HepG2 (cell line): ENCODE data around the gene JPH3. TPM values are rescaled to one million over a fixed set of nuclear protein-coding genes. Genes with fewer than 3 reads are reported as not detected.

Source experiments
- ESRRA ChIP-seq: sonication (generic); formaldehyde crosslinking; IDR thresholded peaks from 2 replicates; pipeline ENCODE4 v1.5.1; 2020; ENCODE audit warnings: mild to moderate bottlenecking, low read depth, missing genetic modification reagents
- HNF4A ChIP-seq: sonication (generic); formaldehyde crosslinking; IDR thresholded peaks from 2 replicates; pipeline ENCODE4 v1.4.0; 2020; ENCODE audit warnings: missing genetic modification reagents
- NFYC ChIP-seq: IDR thresholded peaks from 2 replicates; pipeline ENCODE4 v1.6.1; 2016; ENCODE audit warnings: missing genetic modification reagents, missing compliant biosample characterization
- RXRA ChIP-seq: sonication (generic); formaldehyde crosslinking; IDR thresholded peaks from 2 replicates; pipeline ENCODE4 v1.5.1; 2020; ENCODE audit warnings: missing genetic modification reagents
- ZNF350 ChIP-seq: sonication (generic); formaldehyde crosslinking; IDR thresholded peaks from 2 replicates; pipeline ENCODE4 v1.4.0; 2020; ENCODE audit warnings: mild to moderate bottlenecking, low read depth, missing genetic modification reagents, borderline replicate concordance
- ZNF790 ChIP-seq: sonication (generic); formaldehyde crosslinking; IDR thresholded peaks from 2 replicates; pipeline ENCODE4 v1.8.0; 2022; ENCODE audit warnings: missing genetic modification reagents, mild to moderate bottlenecking, borderline replicate concordance
- polyA plus RNA-seq, 8 experiments: library from polyadenylated mRNA; depleted of rRNA in 3 of 8; stranded (reverse) in 7 of 8; unstranded in 1 of 8; fragments of >200 nt; fragmentation: Illumina TruSeq in 4 of 8; extraction: Trizol in 4 of 8; gene quantifications; 2 replicates each; pipeline versions ENCODE4 v1.2.1 to v1.2.3, GENCODE V29; 2011 to 2016; ENCODE audit warnings: low read depth in 4 of 8, missing spikeins in 1 of 8, mixed read lengths in 1 of 8; ENCODE audit not compliant: insufficient read depth in 1 of 8
- total RNA-seq, 5 experiments: library from RNA; depleted of rRNA; stranded (reverse); fragments of >200 nt; fragmentation: Illumina TruSeq; extraction: Trizol; gene quantifications; 2 replicates each; pipeline ENCODE4 v1.2.3, GENCODE V29; 2016; ENCODE audit warnings: low read depth in 1 of 5
- TF ChIP-seq, protein P1 (sequence below): sonication (generic); formaldehyde crosslinking; IDR thresholded peaks from 2 replicates; pipeline ENCODE4 v1.4.0; 2020; ENCODE audit warnings: missing genetic modification reagents, mild to moderate bottlenecking, borderline replicate concordance
- TF ChIP-seq, protein P2 (sequence below): sonication (generic); formaldehyde crosslinking; IDR thresholded peaks from 2 replicates; pipeline ENCODE4 v1.5.1; 2020; ENCODE audit warnings: missing genetic modification reagents, mild to moderate bottlenecking, borderline replicate concordance
- TF ChIP-seq, protein P3 (sequence below): IDR thresholded peaks from 2 replicates; pipeline ENCODE4 v1.6.1; 2018; ENCODE audit warnings: missing genetic modification reagents
- TF ChIP-seq, protein P4 (sequence below): sonication (generic); formaldehyde crosslinking; conservative IDR thresholded peaks from 2 replicates; pipeline ENCODE4 v1.8.0; 2022; ENCODE audit warnings: low read depth, missing genetic modification reagents
- TF ChIP-seq, protein P5 (sequence below): IDR thresholded peaks from 2 replicates; pipeline ENCODE4 v1.6.1; 2012; ENCODE audit warnings: low read depth, low read length, improper control_type of control experiment
- TF ChIP-seq, protein P6 (sequence below): sonication (generic); formaldehyde crosslinking; IDR thresholded peaks from 2 replicates; pipeline ENCODE4 v1.4.0; 2020; ENCODE audit warnings: missing genetic modification reagents, borderline replicate concordance

JPH3 gene
- total and polyA plus RNA-seq, 2 of the 13 experiments (the other 11 are each of a cell fraction or from before 2014, with no cell fraction given), result not detected

DNA sequence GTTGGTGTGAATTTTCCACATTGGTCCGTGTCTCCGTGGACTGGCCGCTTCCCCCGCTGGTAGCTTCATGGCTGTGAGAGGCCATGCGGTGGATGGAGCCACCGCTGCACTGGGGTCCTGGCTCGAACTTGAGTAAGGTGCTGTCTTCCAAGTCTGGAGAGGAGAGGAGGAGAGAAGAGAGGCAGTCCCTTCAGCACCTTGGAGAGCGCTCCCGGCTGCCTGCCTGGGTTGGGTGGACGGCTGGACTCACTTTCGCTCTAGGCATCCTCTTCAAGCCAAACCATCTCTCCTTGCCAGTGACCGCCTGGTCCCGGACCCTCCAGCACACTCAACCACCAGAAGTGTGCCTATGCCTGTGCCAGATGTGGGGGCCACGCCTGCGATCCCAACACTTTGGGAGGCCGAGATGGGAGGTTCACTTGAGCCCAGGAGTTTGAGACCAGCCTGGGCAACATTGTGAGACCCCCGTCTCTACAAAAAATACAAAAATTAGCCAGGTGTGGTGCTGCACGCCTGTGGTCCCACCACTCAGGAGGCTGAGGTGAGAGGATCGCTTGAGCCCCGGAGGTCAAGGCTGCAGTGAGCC is 6.2 kb downstream of the JPH3 start (continued):
- TF ChIP-seq, protein P1, sequence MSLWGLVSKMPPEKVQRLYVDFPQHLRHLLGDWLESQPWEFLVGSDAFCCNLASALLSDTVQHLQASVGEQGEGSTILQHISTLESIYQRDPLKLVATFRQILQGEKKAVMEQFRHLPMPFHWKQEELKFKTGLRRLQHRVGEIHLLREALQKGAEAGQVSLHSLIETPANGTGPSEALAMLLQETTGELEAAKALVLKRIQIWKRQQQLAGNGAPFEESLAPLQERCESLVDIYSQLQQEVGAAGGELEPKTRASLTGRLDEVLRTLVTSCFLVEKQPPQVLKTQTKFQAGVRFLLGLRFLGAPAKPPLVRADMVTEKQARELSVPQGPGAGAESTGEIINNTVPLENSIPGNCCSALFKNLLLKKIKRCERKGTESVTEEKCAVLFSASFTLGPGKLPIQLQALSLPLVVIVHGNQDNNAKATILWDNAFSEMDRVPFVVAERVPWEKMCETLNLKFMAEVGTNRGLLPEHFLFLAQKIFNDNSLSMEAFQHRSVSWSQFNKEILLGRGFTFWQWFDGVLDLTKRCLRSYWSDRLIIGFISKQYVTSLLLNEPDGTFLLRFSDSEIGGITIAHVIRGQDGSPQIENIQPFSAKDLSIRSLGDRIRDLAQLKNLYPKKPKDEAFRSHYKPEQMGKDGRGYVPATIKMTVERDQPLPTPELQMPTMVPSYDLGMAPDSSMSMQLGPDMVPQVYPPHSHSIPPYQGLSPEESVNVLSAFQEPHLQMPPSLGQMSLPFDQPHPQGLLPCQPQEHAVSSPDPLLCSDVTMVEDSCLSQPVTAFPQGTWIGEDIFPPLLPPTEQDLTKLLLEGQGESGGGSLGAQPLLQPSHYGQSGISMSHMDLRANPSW (CRISPR knock-in tag), result no peak
- no peak for TF ChIP-seq ESRRA
- TF ChIP-seq NFYC (CRISPR knock-in tag), result 0 out of 2 replicates have a peak, but pooled peaks have one; percentile 25
- TF ChIP-seq, protein P2, sequence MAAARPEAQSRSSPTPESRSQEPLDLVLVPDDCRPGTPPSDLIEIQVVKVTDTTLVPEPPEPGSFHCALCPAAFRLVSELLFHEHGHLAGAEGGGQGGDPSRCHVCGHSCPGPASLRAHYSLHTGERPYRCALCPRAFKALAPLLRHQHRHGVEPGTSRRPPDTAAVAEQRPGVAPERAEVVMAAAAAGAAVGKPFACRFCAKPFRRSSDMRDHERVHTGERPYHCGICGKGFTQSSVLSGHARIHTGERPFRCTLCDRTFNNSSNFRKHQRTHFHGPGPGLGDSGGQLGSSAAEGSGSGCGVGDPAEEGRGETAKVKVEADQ (CRISPR knock-in tag), result no peak
- TF ChIP-seq, protein P3, sequence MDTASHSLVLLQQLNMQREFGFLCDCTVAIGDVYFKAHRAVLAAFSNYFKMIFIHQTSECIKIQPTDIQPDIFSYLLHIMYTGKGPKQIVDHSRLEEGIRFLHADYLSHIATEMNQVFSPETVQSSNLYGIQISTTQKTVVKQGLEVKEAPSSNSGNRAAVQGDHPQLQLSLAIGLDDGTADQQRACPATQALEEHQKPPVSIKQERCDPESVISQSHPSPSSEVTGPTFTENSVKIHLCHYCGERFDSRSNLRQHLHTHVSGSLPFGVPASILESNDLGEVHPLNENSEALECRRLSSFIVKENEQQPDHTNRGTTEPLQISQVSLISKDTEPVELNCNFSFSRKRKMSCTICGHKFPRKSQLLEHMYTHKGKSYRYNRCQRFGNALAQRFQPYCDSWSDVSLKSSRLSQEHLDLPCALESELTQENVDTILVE (CRISPR knock-in tag), result peak; percentile 90
- TF ChIP-seq ZNF790 (CRISPR knock-in tag), result peak; percentile 64; the same call in 1 of the 2 replicates
- TF ChIP-seq, protein P4, sequence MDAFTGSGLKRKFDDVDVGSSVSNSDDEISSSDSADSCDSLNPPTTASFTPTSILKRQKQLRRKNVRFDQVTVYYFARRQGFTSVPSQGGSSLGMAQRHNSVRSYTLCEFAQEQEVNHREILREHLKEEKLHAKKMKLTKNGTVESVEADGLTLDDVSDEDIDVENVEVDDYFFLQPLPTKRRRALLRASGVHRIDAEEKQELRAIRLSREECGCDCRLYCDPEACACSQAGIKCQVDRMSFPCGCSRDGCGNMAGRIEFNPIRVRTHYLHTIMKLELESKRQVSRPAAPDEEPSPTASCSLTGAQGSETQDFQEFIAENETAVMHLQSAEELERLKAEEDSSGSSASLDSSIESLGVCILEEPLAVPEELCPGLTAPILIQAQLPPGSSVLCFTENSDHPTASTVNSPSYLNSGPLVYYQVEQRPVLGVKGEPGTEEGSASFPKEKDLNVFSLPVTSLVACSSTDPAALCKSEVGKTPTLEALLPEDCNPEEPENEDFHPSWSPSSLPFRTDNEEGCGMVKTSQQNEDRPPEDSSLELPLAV (CRISPR knock-in tag), result no peak
- TF ChIP-seq, protein P5, sequence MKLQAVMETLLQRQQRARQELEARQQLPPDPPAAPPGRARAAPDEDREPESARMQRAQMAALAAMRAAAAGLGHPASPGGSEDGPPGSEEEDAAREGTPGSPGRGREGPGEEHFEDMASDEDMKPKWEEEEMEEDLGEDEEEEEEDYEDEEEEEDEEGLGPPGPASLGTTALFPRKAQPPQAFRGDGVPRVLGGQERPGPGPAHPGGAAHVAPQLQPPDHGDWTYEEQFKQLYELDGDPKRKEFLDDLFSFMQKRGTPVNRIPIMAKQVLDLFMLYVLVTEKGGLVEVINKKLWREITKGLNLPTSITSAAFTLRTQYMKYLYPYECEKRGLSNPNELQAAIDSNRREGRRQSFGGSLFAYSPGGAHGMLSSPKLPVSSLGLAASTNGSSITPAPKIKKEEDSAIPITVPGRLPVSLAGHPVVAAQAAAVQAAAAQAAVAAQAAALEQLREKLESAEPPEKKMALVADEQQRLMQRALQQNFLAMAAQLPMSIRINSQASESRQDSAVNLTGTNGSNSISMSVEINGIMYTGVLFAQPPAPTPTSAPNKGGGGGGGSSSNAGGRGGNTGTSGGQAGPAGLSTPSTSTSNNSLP, result no peak
- TF ChIP-seq RXRA (CRISPR knock-in tag), result 0 out of 2 replicates have a peak, but pooled peaks have one; percentile 34
- no peak for TF ChIP-seq HNF4A
- TF ChIP-seq, protein P6, sequence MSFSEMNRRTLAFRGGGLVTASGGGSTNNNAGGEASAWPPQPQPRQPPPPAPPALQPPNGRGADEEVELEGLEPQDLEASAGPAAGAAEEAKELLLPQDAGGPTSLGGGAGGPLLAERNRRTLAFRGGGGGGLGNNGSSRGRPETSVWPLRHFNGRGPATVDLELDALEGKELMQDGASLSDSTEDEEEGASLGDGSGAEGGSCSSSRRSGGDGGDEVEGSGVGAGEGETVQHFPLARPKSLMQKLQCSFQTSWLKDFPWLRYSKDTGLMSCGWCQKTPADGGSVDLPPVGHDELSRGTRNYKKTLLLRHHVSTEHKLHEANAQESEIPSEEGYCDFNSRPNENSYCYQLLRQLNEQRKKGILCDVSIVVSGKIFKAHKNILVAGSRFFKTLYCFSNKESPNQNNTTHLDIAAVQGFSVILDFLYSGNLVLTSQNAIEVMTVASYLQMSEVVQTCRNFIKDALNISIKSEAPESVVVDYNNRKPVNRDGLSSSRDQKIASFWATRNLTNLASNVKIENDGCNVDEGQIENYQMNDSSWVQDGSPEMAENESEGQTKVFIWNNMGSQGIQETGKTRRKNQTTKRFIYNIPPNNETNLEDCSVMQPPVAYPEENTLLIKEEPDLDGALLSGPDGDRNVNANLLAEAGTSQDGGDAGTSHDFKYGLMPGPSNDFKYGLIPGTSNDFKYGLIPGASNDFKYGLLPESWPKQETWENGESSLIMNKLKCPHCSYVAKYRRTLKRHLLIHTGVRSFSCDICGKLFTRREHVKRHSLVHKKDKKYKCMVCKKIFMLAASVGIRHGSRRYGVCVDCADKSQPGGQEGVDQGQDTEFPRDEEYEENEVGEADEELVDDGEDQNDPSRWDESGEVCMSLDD, result no peak; the same call in 1 of the 2 replicates
- TF ChIP-seq ZNF350 (CRISPR knock-in tag), result no peak
